ENCODE data around the gene ZKSCAN4. TPM values are rescaled to one million over a fixed set of nuclear protein-coding genes. Genes with fewer than 3 reads are reported as not detected.

The ZKSCAN4 gene
- total RNA-seq, 1 experiment from 2014 or later: 7.3 TPM

DNA sequence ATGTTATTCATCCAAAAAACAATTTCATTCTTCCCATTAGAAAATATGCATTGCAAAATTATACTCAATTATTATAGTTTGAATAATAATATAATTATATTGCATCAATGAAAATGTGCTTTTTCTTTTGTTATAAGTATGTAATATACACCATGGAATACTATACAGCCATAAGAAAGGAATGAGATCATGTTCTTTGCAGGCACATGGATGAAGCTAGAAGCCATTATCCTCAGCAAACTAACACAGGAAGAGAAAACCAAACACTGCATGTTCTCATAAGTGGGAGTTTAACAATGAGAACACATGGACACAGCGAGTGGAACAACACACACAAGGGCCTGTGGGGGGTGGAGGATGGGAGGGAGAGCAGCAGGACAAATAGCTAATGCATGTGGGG, 5.0 kb upstream of the ZKSCAN4 start (continued):
- TF ChIP-seq, protein P1, sequence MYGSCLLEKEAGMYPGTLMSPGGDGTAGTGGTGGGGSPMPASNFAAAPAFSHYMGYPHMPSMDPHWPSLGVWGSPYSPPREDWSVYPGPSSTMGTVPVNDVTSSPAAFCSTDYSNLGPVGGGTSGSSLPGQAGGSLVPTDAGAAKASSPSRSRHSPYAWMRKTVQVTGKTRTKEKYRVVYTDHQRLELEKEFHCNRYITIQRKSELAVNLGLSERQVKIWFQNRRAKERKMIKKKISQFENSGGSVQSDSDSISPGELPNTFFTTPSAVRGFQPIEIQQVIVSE (CRISPR knock-in tag; IDR thresholded peaks at IDR 0.05; ENCODE audit: borderline replicate concordance): no peak
- TF ChIP-seq SMAD3 (CRISPR knock-in tag; IDR thresholded peaks at IDR 0.05; ENCODE audit: borderline replicate concordance) (no peak), ZNF423 (CRISPR knock-in tag; IDR thresholded peaks at IDR 0.05) (no peak), NR2C2 (CRISPR knock-in tag; IDR thresholded peaks at IDR 0.05) (no peak), ZNF317 (CRISPR knock-in tag; IDR thresholded peaks at IDR 0.05; ENCODE audit: borderline replicate concordance, low read depth) (no peak)
- TF ChIP-seq, protein P2, sequence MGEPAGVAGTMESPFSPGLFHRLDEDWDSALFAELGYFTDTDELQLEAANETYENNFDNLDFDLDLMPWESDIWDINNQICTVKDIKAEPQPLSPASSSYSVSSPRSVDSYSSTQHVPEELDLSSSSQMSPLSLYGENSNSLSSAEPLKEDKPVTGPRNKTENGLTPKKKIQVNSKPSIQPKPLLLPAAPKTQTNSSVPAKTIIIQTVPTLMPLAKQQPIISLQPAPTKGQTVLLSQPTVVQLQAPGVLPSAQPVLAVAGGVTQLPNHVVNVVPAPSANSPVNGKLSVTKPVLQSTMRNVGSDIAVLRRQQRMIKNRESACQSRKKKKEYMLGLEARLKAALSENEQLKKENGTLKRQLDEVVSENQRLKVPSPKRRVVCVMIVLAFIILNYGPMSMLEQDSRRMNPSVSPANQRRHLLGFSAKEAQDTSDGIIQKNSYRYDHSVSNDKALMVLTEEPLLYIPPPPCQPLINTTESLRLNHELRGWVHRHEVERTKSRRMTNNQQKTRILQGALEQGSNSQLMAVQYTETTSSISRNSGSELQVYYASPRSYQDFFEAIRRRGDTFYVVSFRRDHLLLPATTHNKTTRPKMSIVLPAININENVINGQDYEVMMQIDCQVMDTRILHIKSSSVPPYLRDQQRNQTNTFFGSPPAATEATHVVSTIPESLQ (CRISPR knock-in tag; IDR thresholded peaks at IDR 0.05): no peak
- TF ChIP-seq, protein P3, sequence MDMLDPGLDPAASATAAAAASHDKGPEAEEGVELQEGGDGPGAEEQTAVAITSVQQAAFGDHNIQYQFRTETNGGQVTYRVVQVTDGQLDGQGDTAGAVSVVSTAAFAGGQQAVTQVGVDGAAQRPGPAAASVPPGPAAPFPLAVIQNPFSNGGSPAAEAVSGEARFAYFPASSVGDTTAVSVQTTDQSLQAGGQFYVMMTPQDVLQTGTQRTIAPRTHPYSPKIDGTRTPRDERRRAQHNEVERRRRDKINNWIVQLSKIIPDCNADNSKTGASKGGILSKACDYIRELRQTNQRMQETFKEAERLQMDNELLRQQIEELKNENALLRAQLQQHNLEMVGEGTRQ (CRISPR knock-in tag; IDR thresholded peaks at IDR 0.05): no peak
- TF ChIP-seq, protein P4, sequence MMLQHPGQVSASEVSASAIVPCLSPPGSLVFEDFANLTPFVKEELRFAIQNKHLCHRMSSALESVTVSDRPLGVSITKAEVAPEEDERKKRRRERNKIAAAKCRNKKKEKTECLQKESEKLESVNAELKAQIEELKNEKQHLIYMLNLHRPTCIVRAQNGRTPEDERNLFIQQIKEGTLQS (CRISPR knock-in tag; conservative IDR thresholded peaks at IDR 0.05): no peak

DNA sequence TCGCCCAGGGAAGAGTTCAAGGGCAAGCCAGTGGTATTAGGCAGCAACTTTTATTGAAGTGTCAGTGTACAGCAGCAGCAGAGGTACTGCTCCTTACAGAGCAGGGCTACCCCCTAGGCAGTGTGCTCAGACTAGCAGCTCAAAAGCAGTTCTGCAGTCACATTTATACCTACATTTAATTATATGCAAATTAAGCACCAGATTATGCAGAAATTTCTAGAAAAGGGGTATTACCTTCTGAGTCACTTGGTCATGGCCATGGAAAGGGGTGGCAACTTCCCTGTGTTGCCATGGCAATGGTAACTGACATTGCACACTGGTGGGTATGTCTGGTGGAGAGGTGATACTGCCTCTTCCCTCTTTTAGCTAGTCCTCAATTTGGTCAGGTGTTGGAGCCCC, 2.1 kb upstream of the ZKSCAN4 start:
- ATAC-seq (no peak), DNase-seq (ENCODE audit: low spot score) (no peak)
- H3K27me3 Mint-ChIP-seq (ENCODE audit: low read depth): peaks cover 33% of the 10 kb centered on the region
- 0 out of 2 replicates have a peak, but pooled peaks cover 4% of the 10 kb centered on the region for H3K36me3 Mint-ChIP-seq
- ChIA-PET POLR2A (no interaction called here), CTCF (interaction anchor here (1.5 kb wide), 1 partner anchor 102 kb away, joined by 4 read pairs; no protein-coding TSS in a partner anchor)
- H3K4me3 Mint-ChIP-seq: no peak overlapping the region
- TF ChIP-seq ZNF396 (CRISPR knock-in tag; IDR thresholded peaks at IDR 0.05; ENCODE audit: borderline replicate concordance) (no peak), ZNF232 (CRISPR knock-in tag; IDR thresholded peaks at IDR 0.05) (no peak), EMX1 (CRISPR knock-in tag; IDR thresholded peaks at IDR 0.05) (no peak), ZNF671 (CRISPR knock-in tag; IDR thresholded peaks at IDR 0.05) (no peak), FOXP1 (CRISPR knock-in tag; IDR thresholded peaks at IDR 0.05; ENCODE audit: borderline replicate concordance) (no peak), CREM (CRISPR knock-in tag; IDR thresholded peaks at IDR 0.05) (no peak), OVOL2 (CRISPR knock-in tag; IDR thresholded peaks at IDR 0.05; ENCODE audit: borderline replicate concordance) (no peak), KAT7 (CRISPR knock-in tag; IDR thresholded peaks at IDR 0.05; ENCODE audit: borderline replicate concordance) (no peak), FOXJ3 (CRISPR knock-in tag; IDR thresholded peaks at IDR 0.05; ENCODE audit: borderline replicate concordance) (no peak)
- TF ChIP-seq, protein P5, sequence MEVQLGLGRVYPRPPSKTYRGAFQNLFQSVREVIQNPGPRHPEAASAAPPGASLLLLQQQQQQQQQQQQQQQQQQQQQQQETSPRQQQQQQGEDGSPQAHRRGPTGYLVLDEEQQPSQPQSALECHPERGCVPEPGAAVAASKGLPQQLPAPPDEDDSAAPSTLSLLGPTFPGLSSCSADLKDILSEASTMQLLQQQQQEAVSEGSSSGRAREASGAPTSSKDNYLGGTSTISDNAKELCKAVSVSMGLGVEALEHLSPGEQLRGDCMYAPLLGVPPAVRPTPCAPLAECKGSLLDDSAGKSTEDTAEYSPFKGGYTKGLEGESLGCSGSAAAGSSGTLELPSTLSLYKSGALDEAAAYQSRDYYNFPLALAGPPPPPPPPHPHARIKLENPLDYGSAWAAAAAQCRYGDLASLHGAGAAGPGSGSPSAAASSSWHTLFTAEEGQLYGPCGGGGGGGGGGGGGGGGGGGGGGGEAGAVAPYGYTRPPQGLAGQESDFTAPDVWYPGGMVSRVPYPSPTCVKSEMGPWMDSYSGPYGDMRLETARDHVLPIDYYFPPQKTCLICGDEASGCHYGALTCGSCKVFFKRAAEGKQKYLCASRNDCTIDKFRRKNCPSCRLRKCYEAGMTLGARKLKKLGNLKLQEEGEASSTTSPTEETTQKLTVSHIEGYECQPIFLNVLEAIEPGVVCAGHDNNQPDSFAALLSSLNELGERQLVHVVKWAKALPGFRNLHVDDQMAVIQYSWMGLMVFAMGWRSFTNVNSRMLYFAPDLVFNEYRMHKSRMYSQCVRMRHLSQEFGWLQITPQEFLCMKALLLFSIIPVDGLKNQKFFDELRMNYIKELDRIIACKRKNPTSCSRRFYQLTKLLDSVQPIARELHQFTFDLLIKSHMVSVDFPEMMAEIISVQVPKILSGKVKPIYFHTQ (CRISPR knock-in tag; IDR thresholded peaks at IDR 0.05): no peak
- TF ChIP-seq, protein P6, sequence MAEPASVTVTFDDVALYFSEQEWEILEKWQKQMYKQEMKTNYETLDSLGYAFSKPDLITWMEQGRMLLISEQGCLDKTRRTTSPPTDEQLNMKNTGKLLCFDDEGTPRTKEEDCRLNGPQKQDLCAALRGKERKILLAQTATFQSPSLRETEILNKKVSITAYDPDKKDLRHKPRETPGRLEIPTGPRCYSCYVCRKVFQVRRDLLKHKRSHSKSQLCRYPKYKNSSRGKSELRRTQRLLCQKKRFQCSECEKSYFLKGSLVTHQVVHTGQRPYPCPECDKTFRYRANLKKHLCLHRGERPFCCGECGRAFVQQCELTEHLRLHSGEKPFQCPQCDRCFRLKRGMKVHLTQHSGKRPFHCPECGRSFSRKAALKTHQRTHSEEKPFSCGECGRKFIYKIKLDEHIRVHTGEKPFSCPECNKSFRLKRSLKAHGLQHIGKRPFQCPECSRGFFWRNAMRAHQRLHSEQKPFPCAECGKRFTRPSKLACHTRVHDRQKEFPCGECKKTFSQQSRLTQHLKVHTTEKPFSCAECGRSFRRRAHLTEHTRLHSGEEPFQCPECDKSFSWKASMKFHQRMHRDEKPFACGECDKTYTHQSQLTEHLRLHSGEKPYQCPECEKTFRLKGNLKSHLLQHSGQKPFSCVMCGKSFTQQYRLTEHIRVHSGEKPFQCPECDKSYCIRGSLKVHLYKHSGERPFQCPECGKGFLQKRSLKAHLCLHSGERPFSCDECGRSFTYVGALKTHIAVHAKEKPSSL (CRISPR knock-in tag; conservative IDR thresholded peaks at IDR 0.05): no peak
- TF ChIP-seq, protein P7, sequence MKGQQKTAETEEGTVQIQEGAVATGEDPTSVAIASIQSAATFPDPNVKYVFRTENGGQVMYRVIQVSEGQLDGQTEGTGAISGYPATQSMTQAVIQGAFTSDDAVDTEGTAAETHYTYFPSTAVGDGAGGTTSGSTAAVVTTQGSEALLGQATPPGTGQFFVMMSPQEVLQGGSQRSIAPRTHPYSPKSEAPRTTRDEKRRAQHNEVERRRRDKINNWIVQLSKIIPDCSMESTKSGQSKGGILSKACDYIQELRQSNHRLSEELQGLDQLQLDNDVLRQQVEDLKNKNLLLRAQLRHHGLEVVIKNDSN (CRISPR knock-in tag; IDR thresholded peaks at IDR 0.05): no peak
- TF ChIP-seq, protein P8, sequence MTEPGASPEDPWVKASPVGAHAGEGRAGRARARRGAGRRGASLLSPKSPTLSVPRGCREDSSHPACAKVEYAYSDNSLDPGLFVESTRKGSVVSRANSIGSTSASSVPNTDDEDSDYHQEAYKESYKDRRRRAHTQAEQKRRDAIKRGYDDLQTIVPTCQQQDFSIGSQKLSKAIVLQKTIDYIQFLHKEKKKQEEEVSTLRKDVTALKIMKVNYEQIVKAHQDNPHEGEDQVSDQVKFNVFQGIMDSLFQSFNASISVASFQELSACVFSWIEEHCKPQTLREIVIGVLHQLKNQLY (CRISPR knock-in tag; IDR thresholded peaks at IDR 0.05): no peak
- TF ChIP-seq, protein P9, sequence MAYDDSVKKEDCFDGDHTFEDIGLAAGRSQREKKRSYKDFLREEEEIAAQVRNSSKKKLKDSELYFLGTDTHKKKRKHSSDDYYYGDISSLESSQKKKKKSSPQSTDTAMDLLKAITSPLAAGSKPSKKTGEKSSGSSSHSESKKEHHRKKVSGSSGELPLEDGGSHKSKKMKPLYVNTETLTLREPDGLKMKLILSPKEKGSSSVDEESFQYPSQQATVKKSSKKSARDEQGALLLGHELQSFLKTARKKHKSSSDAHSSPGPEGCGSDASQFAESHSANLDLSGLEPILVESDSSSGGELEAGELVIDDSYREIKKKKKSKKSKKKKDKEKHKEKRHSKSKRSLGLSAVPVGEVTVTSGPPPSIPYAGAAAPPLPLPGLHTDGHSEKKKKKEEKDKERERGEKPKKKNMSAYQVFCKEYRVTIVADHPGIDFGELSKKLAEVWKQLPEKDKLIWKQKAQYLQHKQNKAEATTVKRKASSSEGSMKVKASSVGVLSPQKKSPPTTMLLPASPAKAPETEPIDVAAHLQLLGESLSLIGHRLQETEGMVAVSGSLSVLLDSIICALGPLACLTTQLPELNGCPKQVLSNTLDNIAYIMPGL (CRISPR knock-in tag; IDR thresholded peaks at IDR 0.05): no peak
- H3K27ac Mint-ChIP-seq: no peak overlapping the region
- peaks cover 12% of the 10 kb centered on the region for H3K4me1 Mint-ChIP-seq
- H3K9me3 Mint-ChIP-seq: no peaks in the 10 kb centered on the region
